ENCODE results near the gene CAMKK2. TPM values are rescaled to one million over a fixed set of nuclear protein-coding genes. Genes with fewer than 3 reads are reported as not detected.
"Not testable (repeated sequence)": the region's sequence is repeated elsewhere in the genome, so short reads cannot be mapped to it uniquely, and the experiment has no call there.

CAMKK2 gene
- total RNA-seq, 1 donor, result 22.8 TPM

- H3K36me3 ChIP-seq (ENCODE audit: insufficient read depth, low read length), result peaks cover 9% of the 10 kb centered on the region
- H3K27me3 ChIP-seq (ENCODE audit: insufficient read depth, low read length), result no peaks in the 10 kb centered on the region
- no peak overlapping the region for H3K4me3 ChIP-seq (ENCODE audit: insufficient read depth, low read length)
- TF ChIP-seq CTCF (IDR thresholded peaks at IDR 0.05; ENCODE audit: extremely low read depth, low read depth, low read length), result no peak
- H3K27ac ChIP-seq (ENCODE audit: low read depth, low read length), result no peak overlapping the region
- no peaks in the 10 kb centered on the region for H4K20me1 ChIP-seq (ENCODE audit: insufficient read depth, low read length)
- H3K9me3 ChIP-seq (ENCODE audit: low read depth, low read length), result no peaks in the 10 kb centered on the region
- H3K4me2 ChIP-seq (ENCODE audit: insufficient read depth, low read length), result no peak overlapping the region
- no peaks in the 10 kb centered on the region for H3K4me1 ChIP-seq (ENCODE audit: insufficient read depth, low read length)
- DNase-seq (ENCODE audit: insufficient read length, low spot score, missing footprints), result no peak
- H2AFZ ChIP-seq (ENCODE audit: low read length), result no peak overlapping the region
- no peaks in the 10 kb centered on the region for H3K79me2 ChIP-seq (ENCODE audit: insufficient read depth, low read length)
Observed at GRCh38 chr12:121304306-121304705, 7.8 kb upstream of the CAMKK2 start.

GRCh38 chr12:121301876-121302275 lies 5.4 kb upstream of the CAMKK2 start:
- Histone ChIP-seq H3K27me3 (ENCODE audit: insufficient read depth, low read length) (no peaks in the 10 kb centered on the region), H3K27ac (ENCODE audit: low read depth, low read length) (no peak overlapping the region), H3K36me3 (ENCODE audit: insufficient read depth, low read length) (no peaks in the 10 kb centered on the region), H4K20me1 (ENCODE audit: insufficient read depth, low read length) (no peaks in the 10 kb centered on the region), H3K4me1 (ENCODE audit: insufficient read depth, low read length) (peaks cover 9% of the 10 kb centered on the region), H3K4me2 (ENCODE audit: insufficient read depth, low read length) (no peak overlapping the region), H3K9me3 (ENCODE audit: low read depth, low read length) (no peaks in the 10 kb centered on the region), H3K79me2 (ENCODE audit: insufficient read depth, low read length) (no peaks in the 10 kb centered on the region), H3K4me3 (ENCODE audit: insufficient read depth, low read length) (no peak overlapping the region), H2AFZ (ENCODE audit: low read length) (no peak overlapping the region)
- TF ChIP-seq CTCF (IDR thresholded peaks at IDR 0.05; ENCODE audit: extremely low read depth, low read depth, low read length), result no peak
- DNase-seq (ENCODE audit: insufficient read length, low spot score, missing footprints), result peak; percentile 67

- Histone ChIP-seq H3K4me2 (ENCODE audit: insufficient read depth, low read length) (no peak overlapping the region), H3K9me3 (ENCODE audit: low read depth, low read length) (no peaks in the 10 kb centered on the region), H3K27me3 (ENCODE audit: insufficient read depth, low read length) (no peaks in the 10 kb centered on the region), H3K79me2 (ENCODE audit: insufficient read depth, low read length) (peaks cover 12% of the 10 kb centered on the region), H3K27ac (ENCODE audit: low read depth, low read length) (no peak overlapping the region), H2AFZ (ENCODE audit: low read length) (no peak overlapping the region), H4K20me1 (ENCODE audit: insufficient read depth, low read length) (peaks cover 6% of the 10 kb centered on the region), H3K36me3 (ENCODE audit: insufficient read depth, low read length) (no peaks in the 10 kb centered on the region), H3K4me3 (ENCODE audit: insufficient read depth, low read length) (no peak overlapping the region), H3K4me1 (ENCODE audit: insufficient read depth, low read length) (peaks cover 14% of the 10 kb centered on the region)
- TF ChIP-seq CTCF (IDR thresholded peaks at IDR 0.05; ENCODE audit: extremely low read depth, low read depth, low read length), result no peak
- DNase-seq (ENCODE audit: insufficient read length, low spot score, missing footprints), result no peak
Observed at GRCh38 chr12:121300083-121300819, 3.7 kb upstream of the CAMKK2 start.

- H2AFZ ChIP-seq (ENCODE audit: low read length), result no peak overlapping the region
Observed at GRCh38 chr12:121299662-121300061, 3.2 kb upstream of the CAMKK2 start.

GRCh38 chr12:121298411-121298810 lies 1.9 kb upstream of the CAMKK2 start:
- Histone ChIP-seq H3K79me2 (ENCODE audit: insufficient read depth, low read length) (peaks cover 28% of the 10 kb centered on the region), H3K4me1 (ENCODE audit: insufficient read depth, low read length) (peaks cover 17% of the 10 kb centered on the region), H4K20me1 (ENCODE audit: insufficient read depth, low read length) (peaks cover 16% of the 10 kb centered on the region)
- H3K4me2 ChIP-seq (ENCODE audit: insufficient read depth, low read length); H3K36me3 ChIP-seq (ENCODE audit: insufficient read depth, low read length); H2AFZ ChIP-seq (ENCODE audit: low read length); H3K27me3 ChIP-seq (ENCODE audit: insufficient read depth, low read length); H3K9me3 ChIP-seq (ENCODE audit: low read depth, low read length); DNase-seq (ENCODE audit: insufficient read length, low spot score, missing footprints); H3K27ac ChIP-seq (ENCODE audit: low read depth, low read length); H3K4me3 ChIP-seq (ENCODE audit: insufficient read depth, low read length): not testable (repeated sequence)

More at GRCh38 chr12:121299662-121300061, 3.2 kb upstream of the CAMKK2 start:
- Histone ChIP-seq H3K79me2 (ENCODE audit: insufficient read depth, low read length) (peaks cover 16% of the 10 kb centered on the region), H3K36me3 (ENCODE audit: insufficient read depth, low read length) (no peaks in the 10 kb centered on the region), H3K9me3 (ENCODE audit: low read depth, low read length) (no peaks in the 10 kb centered on the region), H3K4me3 (ENCODE audit: insufficient read depth, low read length) (no peak overlapping the region), H3K27me3 (ENCODE audit: insufficient read depth, low read length) (no peaks in the 10 kb centered on the region), H3K27ac (ENCODE audit: low read depth, low read length) (no peak overlapping the region), H3K4me2 (ENCODE audit: insufficient read depth, low read length) (no peak overlapping the region), H4K20me1 (ENCODE audit: insufficient read depth, low read length) (peaks cover 9% of the 10 kb centered on the region), H3K4me1 (ENCODE audit: insufficient read depth, low read length) (peaks cover 17% of the 10 kb centered on the region)
- DNase-seq (ENCODE audit: insufficient read length, low spot score, missing footprints), result no peak
- TF ChIP-seq CTCF (IDR thresholded peaks at IDR 0.05; ENCODE audit: extremely low read depth, low read depth, low read length), result no peak
